Body of pancreas (tissue), 4 donors: Measurements from ENCODE around the gene PANK1. TPM values are rescaled to one million over a fixed set of nuclear protein-coding genes. Genes with fewer than 3 reads are reported as not detected.

Experiments used
- ATAC-seq: fragments of 150-250 bp; one replicate; pipeline ENCODE4 v1.9.1; 2016
- DNase-seq, 4 donors: peaks; one replicate each; pipeline ENCODE4 v3.0.0-alpha.2; 2019
- H3K27ac ChIP-seq, 4 donors: fragments of 200-600 bp; sonication (generic); 1 replicate in 3 of 4; 2 replicates in 1 of 4; pipeline versions ENCODE4 v1.5.1 to v1.6.1; 2016 to 2019; ENCODE audit warnings: mild to moderate bottlenecking in 1 of 4, mixed read lengths in 1 of 4, moderate library complexity in 1 of 4
- H3K27me3 ChIP-seq, 2 donors: fragments of 200-600 bp; sonication (generic); one replicate each; pipeline ENCODE4 v1.6.0; 2016; ENCODE audit warnings: mild to moderate bottlenecking in 1 of 2
- H3K36me3 ChIP-seq, 2 donors: fragments of 200-600 bp; sonication (generic); replicated peaks in 1 of 2; 2 replicates each; pipeline ENCODE4 v1.5.1; 2016; ENCODE audit warnings: low read depth in 2 of 2; ENCODE audit not compliant: insufficient read depth in 1 of 2
- H3K4me1 ChIP-seq: fragments of 200-600 bp; sonication (generic); one replicate; pipeline ENCODE4 v1.6.0; 2016
- H3K4me3 ChIP-seq, 2 donors: fragments of 200-600 bp; sonication (generic); 1 replicate in 1 of 2; 2 replicates in 1 of 2; pipeline ENCODE4 v1.5.1; 2016 to 2019
- H3K9me3 ChIP-seq, 3 donors: fragments of 200-600 bp; sonication (generic); 1 replicate in 2 of 3; 2 replicates in 1 of 3; pipeline ENCODE4 v1.5.1; 2016
- POLR2A ChIP-seq, 3 donors: fragments of 450-650 bp; IDR thresholded peaks; one replicate each; pipeline ENCODE4 v1.6.1; 2016; ENCODE audit warnings: antibody characterized with exemption in 3 of 3, mild to moderate bottlenecking in 2 of 3
- WGBS, 2 donors: methylation state at CpG; one replicate each; pipeline ENCODE4 v1.1.5; 2017; 5-methylcytosine and 5-hydroxymethylcytosine counted together
- intact Hi-C: fragments of 100-400 bp; cut with DNase I; formaldehyde crosslinking; loops from one replicate; pipeline ENCODE4 v1.15.1; 2023
- total RNA-seq, 2 donors: library from RNA; depleted of rRNA; stranded (reverse); fragments of >200 nt; gene quantifications; one replicate each; pipeline ENCODE4 v1.1.0, GENCODE V29; 2016
- TF ChIP-seq, protein P1 (sequence below), 7 experiments: fragments of 450-650 bp in 4 of 7; fragments of 200-600 bp in 3 of 7; sonication (generic) in 3 of 7; IDR thresholded peaks; one replicate each; pipeline ENCODE4 v1.5.1; 2016 to 2019; ENCODE audit warnings: antibody characterized with exemption in 7 of 7

The PANK1 gene
- total RNA-seq, 2 donors from 2014 or later: 2.6 to 3.0 TPM

DNA sequence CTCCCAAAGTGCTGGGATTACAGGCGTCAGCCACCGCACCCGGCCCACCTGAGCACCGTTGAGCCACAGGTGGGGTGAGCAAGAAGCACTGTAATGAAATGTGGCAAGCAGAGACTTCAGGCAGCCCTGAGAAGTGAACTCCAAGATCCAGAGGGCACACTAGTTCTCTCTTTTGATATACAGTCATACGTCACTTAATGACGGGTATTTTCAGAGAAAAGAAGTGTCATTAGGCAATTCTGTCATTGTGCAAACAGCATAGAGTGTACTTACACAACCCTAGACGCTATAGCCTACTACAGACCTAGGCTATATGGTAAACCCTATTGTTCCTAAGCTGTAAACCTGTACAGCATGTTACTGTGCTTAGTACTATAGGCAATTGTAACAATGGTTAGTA is 7.9 kb downstream of the PANK1 start:
- no peaks in the 10 kb centered on the region for H3K36me3 ChIP-seq
- TF ChIP-seq, protein P1, sequence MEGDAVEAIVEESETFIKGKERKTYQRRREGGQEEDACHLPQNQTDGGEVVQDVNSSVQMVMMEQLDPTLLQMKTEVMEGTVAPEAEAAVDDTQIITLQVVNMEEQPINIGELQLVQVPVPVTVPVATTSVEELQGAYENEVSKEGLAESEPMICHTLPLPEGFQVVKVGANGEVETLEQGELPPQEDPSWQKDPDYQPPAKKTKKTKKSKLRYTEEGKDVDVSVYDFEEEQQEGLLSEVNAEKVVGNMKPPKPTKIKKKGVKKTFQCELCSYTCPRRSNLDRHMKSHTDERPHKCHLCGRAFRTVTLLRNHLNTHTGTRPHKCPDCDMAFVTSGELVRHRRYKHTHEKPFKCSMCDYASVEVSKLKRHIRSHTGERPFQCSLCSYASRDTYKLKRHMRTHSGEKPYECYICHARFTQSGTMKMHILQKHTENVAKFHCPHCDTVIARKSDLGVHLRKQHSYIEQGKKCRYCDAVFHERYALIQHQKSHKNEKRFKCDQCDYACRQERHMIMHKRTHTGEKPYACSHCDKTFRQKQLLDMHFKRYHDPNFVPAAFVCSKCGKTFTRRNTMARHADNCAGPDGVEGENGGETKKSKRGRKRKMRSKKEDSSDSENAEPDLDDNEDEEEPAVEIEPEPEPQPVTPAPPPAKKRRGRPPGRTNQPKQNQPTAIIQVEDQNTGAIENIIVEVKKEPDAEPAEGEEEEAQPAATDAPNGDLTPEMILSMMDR (IDR thresholded peaks at IDR 0.05): no peak
- TF ChIP-seq POLR2A (IDR thresholded peaks at IDR 0.05): no peak
- 89 to 94% methylated on average over 7 of the region's 7 CpGs for WGBS, 2 donors
- ATAC-seq (no peak), DNase-seq (no peak)
- H3K27me3 ChIP-seq: no peaks in the 10 kb centered on the region
- H3K27ac ChIP-seq: no peak overlapping the region
- no peaks in the 10 kb centered on the region for H3K9me3 ChIP-seq
- no peak overlapping the region for H3K4me3 ChIP-seq
- intact Hi-C loops: no loop called here
- no peaks in the 10 kb centered on the region for H3K4me1 ChIP-seq

DNA sequence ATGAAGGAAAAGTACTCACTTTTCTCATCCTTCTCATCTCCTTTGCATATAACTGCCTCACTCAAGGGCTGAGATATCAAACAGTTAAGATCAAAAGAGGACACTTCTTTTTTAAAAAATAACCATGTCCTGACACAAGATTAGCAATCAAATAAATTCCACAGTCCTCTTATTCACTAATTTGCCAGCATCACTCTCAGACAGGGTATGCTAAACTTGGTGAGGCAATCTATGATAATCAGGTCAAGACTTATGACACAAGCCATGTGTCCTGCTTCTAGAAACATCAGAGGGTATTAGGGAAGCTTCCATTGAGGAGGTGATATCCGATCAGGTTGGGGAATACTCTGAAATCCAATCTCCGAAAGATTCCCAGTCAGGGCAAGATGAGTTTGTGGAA is 10.4 kb downstream of the PANK1 start:
- Histone ChIP-seq H3K4me1 (peaks cover 5% of the 10 kb centered on the region), H3K9me3 (no peaks in the 10 kb centered on the region), H3K36me3 (no peaks in the 10 kb centered on the region), H3K27me3 (no peaks in the 10 kb centered on the region), H3K27ac (no peak overlapping the region), H3K4me3 (no peak overlapping the region)
- intact Hi-C loops: no loop called here
- ATAC-seq (no peak), DNase-seq (no peak)
- 91 to 96% methylated on average over 2 of the region's 2 CpGs for WGBS, 2 donors
- no peak for TF ChIP-seq POLR2A (IDR thresholded peaks at IDR 0.05)
- TF ChIP-seq, protein P1 (IDR thresholded peaks at IDR 0.05): no peak

DNA sequence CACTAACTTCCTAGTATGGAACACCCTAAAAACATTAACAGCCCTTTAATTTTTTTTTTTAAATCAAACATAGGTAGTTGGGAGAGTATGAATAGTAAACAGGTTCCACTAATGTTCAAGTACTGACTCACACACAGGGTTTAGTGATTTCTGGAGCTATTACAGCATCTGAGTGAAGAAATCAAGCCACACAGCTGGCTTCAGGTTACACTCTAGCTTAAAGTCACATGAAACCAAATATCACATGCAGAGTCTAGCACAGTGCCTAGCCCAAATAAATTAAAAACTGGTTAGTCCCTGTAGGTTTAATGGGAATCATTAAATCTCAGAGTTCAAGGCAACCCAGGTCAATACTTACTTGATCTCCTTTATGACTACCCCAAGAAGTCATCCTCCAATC is 11.6 kb downstream of the PANK1 start:
- H3K4me3 ChIP-seq: no peak overlapping the region
- H3K9me3 ChIP-seq: no peaks in the 10 kb centered on the region
- H3K4me1 ChIP-seq: peaks cover 5% of the 10 kb centered on the region
- H3K36me3 ChIP-seq: no peaks in the 10 kb centered on the region
- intact Hi-C loops: no loop called here
- TF ChIP-seq, protein P1 (IDR thresholded peaks at IDR 0.05): no peak
- TF ChIP-seq POLR2A (IDR thresholded peaks at IDR 0.05): no peak
- ATAC-seq (peak; percentile 33), DNase-seq (no peak)
- no peak overlapping the region for H3K27ac ChIP-seq
- H3K27me3 ChIP-seq: no peaks in the 10 kb centered on the region

DNA sequence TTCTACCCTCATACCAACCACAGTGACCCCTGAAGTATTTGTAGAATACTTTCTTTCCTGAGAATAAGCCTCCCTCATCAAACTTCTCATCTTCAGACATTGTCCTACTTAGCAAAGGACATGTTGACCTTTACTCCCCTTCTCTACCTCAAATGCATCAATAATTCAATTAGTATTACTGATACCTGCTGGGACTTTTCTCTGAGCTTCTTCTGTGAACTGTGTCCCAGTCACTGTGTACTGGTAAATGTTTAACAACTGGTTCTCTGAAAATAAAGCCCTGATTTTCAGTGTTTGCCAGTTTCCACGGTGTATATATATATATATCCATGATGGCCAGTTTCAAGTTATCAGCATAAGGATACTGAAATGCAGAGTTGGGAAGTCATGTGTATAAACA is 12.2 kb downstream of the PANK1 start:
- H3K4me3 ChIP-seq: no peak overlapping the region
- 29 to 30% methylated on average over 1 of the region's 1 CpG for WGBS, 2 donors
- H3K36me3 ChIP-seq: no peaks in the 10 kb centered on the region
- no peaks in the 10 kb centered on the region for H3K27me3 ChIP-seq
- intact Hi-C loops: no loop called here
- H3K27ac ChIP-seq: no peak overlapping the region
- peaks cover 5% of the 10 kb centered on the region for H3K4me1 ChIP-seq
- no peaks in the 10 kb centered on the region for H3K9me3 ChIP-seq
- DNase-seq (no peak), ATAC-seq (no peak)
- no peak for TF ChIP-seq POLR2A (IDR thresholded peaks at IDR 0.05)
- TF ChIP-seq, protein P1 (IDR thresholded peaks at IDR 0.05): no peak

DNA sequence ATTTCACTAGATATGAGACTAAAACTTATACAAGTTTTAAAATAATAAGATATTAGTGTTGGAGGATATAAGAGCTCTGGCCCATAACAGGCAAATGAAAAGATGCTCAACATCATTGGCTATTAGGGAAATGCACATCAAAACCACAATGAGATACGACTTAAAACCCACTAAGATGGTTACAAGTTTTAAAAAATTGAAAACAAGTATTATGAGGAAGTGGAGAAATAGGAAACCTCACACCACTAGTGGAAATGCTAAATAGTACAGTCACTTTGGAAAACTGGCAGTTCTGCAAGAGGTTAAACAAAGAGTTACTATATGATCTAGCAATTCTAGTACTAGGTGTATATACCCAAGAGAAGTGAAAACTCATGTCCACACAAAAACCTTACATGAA is 17.2 kb downstream of the PANK1 start:
- 21 to 63% methylated on average over 1 of the region's 1 CpG for WGBS, 2 donors
- Histone ChIP-seq H3K4me1 (peaks cover 5% of the 10 kb centered on the region), H3K36me3 (no peaks in the 10 kb centered on the region), H3K4me3 (no peak overlapping the region), H3K27me3 (no peaks in the 10 kb centered on the region), H3K27ac (no peak overlapping the region), H3K9me3 (no peaks in the 10 kb centered on the region)
- DNase-seq: no peak
- ATAC-seq: no peak
- intact Hi-C loops: no loop called here
- TF ChIP-seq POLR2A (IDR thresholded peaks at IDR 0.05): no peak
- TF ChIP-seq, protein P1 (IDR thresholded peaks at IDR 0.05): no peak
